Amygdala (tissue), 56 donors: ENCODE data around the gene CYREN.
A peak's percentile ranks its signal among the peaks of the same experiment; 100 is the strongest.
"Not testable (repeated sequence)": the region's sequence is repeated elsewhere in the genome, so short reads cannot be mapped to it uniquely, and the experiment has no call there.

Experiments used
- DNase-seq, 56 donors: peaks; one replicate each; lab custom pipeline; 2025; lab: John Stamatoyannopoulos, UW

Gene CYREN

DNA sequence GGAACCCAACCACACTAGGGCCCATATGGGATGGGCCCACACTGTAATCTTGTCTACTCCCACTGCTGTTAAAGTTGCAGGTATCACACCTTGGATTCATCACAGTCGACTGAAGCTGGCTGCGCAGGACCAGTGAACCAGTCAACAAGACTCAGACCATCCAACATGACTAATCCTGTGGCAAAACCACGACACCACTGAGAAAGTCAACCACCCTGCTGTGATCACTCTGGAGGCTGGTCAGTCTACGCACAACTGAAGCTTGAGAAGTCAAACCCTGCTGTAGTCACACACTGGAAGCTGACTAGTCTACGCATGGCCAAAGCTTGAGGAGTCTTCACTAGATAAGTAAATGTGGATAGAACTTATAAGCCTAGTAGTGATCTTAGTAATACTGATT, 9.6 kb upstream of the CYREN start:
- DNase-seq: no peak

GRCh38 chr7:135179321-135179925, 8.9 kb upstream of the CYREN start:
- DNase-seq: no peak

DNA sequence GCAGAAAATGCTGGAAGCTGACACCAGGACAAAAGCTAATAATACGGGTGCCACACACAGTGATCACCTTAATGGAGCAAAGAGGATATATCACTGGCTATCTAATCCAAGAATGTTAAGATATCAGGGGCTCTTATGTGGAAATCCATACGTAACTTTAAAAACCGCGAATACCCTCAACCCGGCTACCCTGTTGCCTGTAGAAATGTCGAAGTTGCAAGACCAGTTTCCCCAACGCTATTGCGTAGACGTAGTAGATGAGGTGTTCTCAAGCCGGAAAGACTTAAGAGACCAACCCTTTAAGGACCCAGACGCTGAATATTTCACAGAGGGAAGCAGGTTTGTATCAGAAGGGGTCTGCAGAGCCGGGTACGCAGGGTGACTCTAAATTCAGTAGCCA, 7.9 kb upstream of the CYREN start:
- no peak for DNase-seq

GRCh38 chr7:135177028-135177696, 6.7 kb upstream of the CYREN start:
- DNase-seq: no peak

DNA sequence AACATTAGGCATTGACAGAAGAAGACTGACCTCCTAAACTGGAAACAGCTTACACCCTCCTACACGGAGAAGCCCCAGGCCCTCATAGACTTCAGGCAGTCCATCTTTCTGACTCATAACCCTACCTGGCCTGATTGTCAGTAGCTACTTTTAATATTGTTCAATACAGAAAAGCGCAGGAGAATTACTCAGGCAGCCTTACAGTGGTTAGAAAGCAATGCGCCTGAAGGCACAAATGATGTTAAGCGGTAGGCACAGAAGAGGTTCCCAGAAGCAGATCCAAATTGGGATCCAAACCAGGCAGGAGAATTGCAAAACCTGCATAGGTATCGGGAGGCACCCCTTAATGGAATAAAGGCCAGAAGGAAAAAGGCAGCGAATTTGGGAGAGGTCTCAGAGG, 5.4 kb upstream of the CYREN start:
- DNase-seq: no peak

DNA sequence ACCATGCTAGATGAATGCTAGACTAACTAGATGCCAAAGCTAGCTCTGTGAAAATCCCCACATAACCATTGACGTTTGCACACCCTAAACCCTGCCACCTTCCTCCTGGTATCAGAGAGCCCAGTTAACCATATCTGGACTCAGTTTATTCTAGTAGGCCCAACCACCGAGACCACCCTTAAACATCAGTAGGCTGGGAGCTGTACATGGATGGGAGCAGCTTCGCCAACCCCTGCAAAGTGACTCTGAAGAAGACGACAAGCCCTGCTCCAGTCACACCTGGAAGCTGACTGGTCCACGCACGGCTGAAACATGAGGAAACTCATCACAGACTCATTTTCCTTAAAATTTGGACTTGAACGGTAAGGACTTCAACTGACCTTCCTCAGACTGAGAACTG, 4.4 kb upstream of the CYREN start:
- no peak for DNase-seq

DNA sequence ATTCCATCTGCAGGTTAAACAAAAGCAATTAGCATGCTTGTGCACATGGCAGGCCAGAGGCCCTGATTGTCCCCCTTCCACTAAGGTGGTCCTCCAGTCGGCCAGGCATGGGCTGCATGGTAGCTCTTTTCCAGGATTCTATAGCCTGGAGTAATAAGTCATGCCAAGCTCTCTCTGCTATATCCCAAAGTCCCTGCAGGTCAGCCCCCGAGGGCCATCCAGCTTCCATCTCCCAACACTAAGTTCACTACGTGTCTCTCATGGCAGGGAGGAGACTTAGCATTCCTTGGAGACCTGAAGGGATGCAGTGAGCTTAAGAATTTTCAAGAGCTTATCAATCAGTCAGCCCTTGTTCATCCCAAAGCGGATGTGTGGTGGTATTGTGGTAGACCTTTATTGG, 3.4 kb upstream of the CYREN start:
- not testable (repeated sequence) for DNase-seq

GRCh38 chr7:135171581-135172291, 1.2 kb upstream of the CYREN start:
- peak in 28 of 56 donors; percentile 14 to 74 (median 40) for DNase-seq

GRCh38 chr7:135170998-135171481, 533 bp upstream of the CYREN start:
- DNase-seq: not testable (repeated sequence)

GRCh38 chr7:135169964-135170273, 588 bp downstream of the CYREN start:
- peak in 1 of 56 donors; percentile 62 for DNase-seq

DNA sequence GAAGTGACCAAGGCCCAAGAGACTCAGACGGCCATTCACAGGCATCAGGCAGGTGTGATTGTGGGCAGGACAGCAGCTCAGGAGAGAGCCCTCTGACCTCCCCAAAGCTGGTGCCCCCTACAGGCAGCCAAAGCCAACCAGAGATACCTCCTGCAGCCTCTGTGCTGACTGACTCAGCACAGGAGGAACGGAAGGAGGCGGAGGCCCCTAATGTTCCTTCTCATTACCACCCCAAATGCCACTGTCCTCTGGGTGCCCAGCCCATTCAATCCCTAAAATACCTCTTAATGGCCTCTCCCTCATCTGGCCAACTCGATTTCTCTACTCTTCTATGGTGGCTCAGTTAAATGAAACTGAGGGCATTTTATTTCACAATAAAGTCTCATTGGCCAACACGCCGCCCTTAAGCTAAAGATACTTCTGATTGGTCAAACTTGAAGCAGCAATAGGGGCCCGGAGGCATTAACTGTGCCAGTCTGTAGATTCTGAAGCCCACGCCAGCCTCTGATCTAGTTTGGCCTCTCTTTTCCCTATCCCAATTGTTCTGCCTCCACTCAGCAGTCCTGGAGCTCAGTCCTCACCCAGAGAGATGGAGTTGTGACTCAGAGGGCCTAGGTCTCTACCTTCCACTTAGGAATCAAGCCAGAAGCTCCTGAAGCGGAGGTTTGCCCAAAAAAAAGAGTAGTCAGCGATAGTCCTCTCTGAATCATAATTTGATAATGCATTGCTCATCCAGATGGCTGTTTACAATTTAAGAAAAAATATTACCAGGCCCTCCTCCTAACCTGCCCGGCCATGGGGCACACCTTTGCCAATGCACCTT, 1.2 kb downstream of the CYREN start:
- DNase-seq: no peak

DNA sequence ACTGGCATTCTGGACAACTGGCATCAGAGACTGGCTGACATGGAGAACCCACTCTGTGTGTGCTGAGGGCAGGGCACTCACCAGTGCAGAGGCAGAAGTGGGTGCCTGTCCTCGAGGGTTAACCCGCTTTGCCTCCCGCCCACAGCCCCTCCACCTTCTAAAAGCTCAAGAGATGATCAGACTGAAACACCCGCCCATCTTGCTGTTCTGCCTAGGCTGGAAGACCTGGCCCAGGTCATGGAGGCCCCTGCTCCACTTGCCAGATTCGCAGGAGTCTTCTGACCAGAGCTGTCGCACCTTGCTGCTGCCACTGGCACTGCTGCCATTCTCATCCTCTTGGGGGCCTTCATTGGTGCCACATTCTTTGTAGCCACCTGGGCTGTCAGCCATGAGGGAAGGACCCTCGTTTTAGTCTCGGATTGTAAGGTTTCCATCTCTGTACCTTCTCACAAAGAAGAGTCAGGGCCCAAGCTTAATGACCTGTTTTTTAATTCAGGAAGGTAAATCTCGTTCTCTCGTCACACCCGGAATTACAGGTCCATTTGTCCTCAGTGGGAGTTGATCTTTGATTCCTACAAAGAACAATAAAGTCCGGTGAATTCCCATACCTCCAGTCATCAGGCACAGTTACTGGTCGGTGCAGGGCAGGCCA, 1.9 kb downstream of the CYREN start:
- DNase-seq: no peak

- DNase-seq: no peak
These were observed 2.5 kb downstream of the CYREN start for GRCh38 chr7:135168001-135168400.

DNA sequence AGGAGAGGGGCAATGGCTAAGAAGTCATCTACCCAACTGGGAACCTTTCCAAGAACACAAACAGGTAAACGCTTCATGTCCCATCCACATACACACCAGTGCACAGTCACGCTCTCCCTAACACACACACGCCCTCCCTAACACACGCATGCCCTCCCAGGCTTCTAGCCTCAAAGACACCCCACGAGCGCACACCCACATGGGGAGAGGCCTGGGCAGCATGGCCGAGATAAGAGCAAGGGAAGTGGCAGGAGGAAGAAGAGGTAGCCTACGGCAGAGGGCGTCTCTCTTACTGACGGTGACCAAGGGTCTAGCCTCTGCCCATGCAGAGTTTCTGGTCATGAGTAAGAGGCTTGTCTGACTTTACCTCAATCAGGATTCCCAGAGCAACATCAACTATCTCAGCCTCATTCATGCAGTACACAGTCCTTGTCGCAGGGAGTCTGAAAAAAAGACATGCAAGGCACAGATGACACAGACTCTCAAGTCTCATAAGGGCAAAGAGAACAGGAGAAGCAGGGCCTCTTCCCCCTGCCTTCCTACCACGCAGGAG, 3.1 kb downstream of the CYREN start:
- DNase-seq: no peak

DNA sequence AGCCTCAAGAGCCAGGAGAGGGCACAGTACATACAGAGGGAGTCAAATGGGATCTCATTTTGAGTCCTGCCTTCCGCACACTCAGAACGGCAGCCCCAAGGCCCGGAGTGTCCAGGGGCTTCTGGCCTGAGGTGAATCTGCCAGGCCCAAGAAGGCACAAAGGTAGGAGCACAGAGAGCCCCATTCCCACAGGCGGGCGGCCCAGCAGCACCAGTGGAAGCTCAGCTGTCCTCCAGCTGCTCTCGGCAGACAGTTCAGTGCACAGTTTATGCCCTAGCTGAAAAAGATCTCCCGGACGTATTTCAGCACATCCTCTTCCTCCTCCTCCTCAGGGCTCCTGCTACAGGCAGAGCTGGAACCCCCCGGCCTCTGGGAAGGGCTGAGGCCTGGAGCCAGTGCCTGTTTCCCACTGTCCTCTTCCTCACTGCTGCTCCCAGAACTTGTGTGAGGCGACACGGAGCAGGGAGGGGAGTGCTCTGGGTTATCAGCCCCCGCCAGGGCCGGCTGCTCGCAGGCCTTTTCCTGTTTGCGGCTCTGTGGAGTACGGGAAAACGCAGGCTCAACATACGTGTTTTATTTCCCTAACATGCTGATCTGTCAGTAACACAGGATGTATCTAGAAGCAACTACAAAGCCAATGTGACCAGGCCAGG, 4.0 kb downstream of the CYREN start:
- DNase-seq: no peak

DNA sequence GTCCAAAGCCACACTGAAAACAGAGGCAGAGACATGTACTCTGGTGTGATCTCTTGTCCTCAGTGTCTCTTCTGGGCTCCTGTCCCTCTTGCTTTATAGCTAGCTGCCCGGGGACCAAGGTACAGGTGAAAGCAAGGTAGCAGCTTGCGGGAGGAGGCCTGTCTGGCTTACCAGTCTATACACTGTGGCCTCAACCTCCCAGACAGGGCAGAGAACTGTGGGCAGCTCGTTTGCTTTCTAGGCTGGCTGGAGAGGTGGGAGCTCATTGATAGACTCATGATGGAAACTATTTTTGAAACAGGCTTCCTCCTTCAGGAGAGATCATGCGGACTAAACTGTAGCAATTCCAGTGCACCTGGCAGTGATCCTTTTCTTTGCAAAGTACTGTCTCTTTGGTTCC, 4.6 kb downstream of the CYREN start:
- no peak for DNase-seq

DNA sequence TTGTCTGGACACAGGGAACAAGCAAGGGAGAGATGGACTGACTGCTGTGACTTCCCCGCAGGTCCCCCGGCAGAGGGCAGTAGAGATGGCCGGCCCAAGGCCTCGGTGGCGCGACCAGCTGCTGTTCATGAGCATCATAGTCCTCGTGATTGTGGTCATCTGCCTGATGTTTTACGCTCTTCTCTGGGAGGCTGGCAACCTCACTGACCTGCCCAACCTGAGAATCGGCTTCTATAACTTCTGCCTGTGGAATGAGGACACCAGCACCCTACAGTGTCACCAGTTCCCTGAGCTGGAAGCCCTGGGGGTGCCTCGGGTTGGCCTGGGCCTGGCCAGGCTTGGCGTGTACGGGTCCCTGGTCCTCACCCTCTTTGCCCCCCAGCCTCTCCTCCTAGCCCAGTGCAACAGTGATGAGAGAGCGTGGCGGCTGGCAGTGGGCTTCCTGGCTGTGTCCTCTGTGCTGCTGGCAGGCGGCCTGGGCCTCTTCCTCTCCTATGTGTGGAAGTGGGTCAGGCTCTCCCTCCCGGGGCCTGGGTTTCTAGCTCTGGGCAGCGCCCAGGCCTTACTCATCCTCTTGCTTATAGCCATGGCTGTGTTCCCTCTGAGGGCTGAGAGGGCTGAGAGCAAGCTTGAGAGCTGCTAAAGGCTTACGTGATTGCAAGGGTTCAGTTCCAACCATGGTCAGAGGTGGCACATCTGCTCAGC, 6.0 kb downstream of the CYREN start:
- DNase-seq: peak in 1 of 56 donors; percentile 25

- DNase-seq: no peak
These were observed 8.0 kb downstream of the CYREN start for GRCh38 chr7:135162382-135163001.

DNA sequence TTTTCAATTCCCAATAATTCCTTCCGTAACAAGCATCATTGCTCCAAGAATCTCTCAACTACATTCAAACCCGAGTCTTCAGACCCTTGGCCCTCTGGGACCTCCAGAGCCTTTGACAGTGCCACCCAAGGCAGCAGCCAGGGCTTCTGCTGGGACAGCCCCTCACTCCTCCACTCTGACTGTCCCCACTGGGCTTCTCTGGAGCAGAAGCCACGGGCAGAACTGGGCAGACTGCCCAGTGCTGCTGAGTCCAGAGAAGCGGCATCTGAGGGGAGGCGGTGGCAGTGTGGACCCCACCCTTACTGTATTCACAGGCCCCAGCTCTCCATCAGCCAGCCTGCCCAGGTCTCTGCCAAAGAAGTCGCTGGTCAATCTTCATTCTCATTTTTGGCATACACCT, 8.8 kb downstream of the CYREN start:
- DNase-seq: no peak
